Stimulated activated CD4-positive, alpha-beta T cell treated with anti-CD3 and anti-CD28 coated beads, TNF-alpha, amount 100 ng/mL, for 24 hours (primary cell): Measurements from ENCODE around the gene CLSTN1.
"Not testable (repeated sequence)": the region's sequence is repeated elsewhere in the genome, so short reads cannot be mapped to it uniquely, and the experiment has no call there.

Experiments used
- DNase-seq, 3 experiments: peaks; one replicate each; pipeline ENCODE4 v3.0.0-alpha.2; 2020; ENCODE audit warnings: low read depth in 3 of 3

CLSTN1 gene

DNA sequence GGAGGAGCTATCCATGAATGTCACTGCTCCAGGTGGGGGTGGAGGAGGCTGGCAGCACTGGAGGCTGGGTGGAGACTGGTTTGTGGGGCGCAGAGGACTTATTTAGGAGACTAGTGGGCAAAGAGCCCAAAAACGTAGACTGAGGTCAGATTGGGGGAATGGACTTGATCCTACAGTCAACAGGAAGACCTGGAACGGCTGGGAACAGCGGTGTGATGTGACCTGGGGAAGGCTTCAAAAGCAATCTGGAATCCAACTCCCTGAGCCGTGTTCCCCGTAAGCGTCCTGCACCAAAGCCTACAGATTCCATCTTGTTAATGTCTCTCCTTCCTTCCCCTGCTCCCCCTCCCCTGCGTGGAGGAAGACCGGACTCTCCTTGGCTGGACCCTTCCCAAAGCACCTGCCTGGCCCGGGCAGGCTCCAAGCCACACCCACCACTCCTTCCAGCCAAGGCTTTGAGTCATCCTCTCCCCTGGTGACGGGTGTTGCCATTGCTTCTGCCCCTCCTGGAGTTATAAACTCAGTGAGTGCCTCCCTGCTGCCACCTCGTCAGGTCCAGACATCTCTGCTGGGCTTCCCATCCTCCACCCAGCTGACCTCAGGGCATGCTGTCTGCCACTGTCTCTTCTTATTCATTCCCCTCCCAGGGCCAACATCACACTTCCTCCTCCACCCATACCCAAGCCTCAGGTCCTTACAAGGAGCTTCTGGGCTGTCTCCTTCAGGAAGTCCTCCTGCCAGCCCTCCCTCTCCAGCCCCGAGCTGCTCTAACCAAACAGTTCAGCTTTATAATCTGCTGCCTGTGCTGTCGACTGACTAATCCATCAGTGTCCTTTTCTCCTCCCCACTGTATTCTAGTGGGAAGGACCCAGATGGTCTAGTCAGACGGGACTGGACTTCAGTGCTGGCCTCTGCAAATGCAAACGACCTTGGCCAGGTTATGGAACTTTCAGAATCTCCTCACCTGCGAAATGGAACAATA lies 1.6 kb upstream of the CLSTN1 start:
- peak in 1 of 3 experiments; percentile 38 for DNase-seq

DNA sequence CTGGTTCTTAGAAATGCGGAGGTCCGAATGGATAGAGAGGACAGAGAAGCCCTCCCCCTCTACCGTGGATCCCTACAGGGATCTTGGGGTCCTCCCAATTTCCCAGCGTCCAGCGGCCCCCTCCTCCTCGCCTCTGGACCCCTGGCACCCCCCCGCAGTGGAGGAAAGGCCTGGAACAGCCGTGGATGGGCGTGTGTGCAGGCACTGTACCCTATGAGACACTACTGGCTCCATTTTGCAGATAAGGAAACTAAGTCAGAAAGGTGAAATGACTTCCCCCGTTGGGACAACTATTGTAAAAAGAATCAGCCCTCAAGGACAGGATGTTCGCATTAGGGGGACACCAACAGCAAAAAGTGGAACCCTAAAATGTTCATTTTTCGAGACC lies 931 bp upstream of the CLSTN1 start:
- DNase-seq = no peak

DNA sequence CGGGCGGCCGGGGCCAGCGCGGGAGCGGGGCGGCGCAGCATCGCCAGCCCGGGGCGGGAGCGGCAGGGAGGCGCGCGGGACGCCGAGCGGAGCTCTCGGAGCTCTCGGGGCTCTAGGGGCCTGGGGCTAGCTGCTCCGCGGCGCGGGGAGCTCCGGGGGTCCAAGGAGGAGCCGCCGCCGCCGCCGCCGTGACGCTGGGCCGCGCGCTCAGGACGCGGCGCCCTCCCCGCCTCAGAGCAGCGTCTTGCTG lies 147 bp downstream of the CLSTN1 start:
- DNase-seq = no peak

DNA sequence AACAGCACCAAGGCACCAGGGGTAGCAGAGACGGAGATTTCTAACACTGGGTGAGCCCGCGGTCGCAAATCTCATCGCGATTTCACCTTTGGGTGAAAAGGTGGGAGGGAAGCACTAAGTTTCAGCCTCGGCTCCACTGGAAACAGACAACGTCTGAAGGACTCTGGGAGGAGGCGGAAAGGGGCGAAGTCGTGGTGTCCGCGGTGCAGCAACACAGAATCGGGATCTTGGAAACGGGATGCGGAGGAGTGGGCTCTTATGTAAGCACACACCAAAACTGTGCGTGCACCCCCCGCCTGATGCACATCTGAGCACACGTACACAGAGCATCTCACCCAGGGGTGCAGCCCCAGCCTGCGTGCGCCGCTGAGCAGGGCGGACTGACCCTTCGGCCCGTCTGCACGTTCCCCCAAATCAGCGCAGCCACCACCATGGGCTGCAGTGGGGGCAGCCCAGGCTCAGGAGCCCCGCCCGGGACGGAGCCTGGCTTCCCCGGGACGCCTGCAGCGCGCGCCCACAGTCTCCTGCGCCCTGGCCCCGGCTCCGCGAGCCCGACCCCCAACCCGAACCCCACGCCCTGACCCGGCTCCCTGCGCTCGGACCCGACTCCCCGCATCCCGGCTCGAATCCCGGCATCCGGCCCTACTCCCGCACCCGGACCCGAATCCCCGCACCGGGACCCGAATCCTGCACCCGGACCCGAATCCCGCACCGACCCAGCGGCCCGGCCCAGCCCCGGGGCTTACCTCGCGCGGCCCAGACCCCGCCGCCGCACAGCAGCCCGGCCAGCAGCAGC lies 670 bp downstream of the CLSTN1 start:
- peak in 1 of 3 experiments; percentile 31 for DNase-seq

DNA sequence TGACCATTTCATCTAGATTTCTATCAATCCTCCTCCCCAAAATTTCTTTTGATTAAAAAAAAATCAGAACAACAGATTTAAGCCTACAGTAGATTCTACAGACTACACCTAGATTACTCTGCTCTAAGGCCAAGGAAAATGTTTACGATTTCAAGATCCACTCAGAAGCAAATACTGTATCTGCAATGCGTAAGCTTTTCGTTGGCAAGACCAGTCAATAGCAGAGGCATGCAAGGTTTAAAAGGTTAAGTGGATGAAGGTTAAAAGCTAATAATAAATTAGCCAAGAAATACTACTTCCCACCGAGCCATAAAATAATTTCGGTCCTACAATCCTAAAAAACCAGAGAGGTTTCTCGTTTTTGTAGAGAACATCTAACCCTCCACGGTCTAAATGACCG lies 1.3 kb downstream of the CLSTN1 start:
- DNase-seq = no peak

DNA sequence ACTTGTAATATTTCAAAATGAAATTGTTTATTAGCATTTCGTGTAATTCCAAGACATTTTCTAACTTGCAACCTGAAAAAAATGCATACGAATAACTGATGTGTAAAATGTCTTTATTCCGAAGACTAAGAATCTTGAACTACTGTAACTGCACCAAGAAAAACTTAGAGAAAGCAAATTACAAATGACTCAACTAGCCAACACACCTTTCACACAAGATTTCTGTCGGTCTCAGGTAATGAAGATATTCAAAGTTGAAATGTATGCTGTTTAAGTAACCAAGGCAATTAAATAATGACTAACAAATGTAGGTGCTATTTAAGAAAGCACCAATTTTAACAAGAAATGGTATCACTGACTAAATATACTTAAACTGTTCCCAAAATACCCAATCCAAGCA lies 2.1 kb downstream of the CLSTN1 start:
- no peak for DNase-seq

DNA sequence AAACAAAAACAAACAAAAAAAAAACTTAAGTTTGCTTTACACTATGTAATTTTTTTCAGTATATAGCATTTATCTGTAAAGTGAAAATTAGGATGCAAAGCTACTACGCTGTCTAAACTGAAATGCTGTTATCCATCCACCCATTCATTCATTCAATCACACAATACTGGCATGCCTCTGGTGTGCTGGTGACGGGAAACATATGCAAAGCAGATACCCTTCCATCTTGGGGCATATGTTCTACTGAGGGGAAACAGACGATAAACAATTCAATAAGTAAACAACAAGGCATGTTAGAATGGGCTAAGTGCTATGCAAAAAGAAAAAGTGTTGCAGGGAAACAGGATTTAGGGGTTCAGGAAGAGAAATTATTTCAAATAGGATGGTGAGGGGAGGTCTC lies 3.2 kb downstream of the CLSTN1 start:
- DNase-seq = no peak

DNA sequence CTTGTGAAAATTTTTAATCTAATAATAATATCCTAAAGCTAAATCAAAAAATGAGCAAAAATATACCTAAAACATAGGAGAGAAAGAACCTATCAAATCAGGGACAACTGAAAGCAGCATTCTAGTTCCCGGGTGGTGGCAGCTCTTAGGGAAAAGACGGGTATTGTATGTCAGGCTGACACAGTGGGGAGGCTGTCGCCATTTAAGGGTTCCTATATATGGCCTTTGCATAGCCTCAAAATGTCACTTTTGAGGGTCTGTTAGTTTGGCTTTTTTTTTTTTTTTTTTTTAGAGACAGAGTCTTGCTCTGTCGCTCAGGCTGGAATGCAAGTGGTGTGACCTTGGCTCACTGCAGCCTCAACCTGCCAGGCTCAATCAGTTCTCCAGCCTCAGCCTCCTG lies 6.0 kb downstream of the CLSTN1 start:
- DNase-seq = no peak

DNA sequence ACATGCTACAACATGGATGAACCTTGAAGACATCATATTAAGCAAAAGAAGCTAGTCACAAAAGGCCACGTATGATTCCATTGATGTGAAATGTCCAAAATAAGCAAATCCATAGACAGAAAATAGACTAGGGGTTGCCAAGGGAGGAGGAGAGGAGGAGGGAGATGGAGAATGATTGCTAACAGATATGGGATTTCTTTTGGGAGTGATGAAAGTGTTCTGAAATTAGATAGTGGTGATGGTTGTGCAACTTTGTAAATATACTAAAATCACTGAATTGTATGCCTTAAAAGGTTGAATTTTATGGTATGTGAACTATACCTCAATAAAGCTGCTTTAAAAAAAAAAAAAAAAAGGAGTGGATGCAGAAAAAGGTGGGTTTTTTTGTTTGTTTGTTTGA lies 7.6 kb downstream of the CLSTN1 start:
- DNase-seq = no peak

DNA sequence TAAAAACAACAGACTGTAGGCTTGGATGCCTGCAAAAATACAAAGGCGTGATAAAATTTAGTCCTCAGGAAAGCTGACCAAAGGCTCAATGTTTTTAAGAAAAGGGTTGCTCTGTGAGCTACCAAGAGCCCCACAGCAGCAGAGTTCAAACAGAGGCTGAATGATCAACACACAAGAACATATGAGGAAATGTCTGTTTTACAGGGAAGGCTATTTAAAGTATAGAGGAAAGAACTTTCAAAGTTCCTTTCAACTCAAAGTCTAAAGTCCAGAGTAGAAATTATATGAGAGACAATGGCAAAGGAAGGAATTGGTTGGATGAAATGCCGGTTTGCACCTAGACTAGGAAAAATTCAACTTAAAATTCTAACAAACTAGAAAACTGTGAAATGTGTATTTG lies 8.6 kb downstream of the CLSTN1 start:
- no peak for DNase-seq

DNA sequence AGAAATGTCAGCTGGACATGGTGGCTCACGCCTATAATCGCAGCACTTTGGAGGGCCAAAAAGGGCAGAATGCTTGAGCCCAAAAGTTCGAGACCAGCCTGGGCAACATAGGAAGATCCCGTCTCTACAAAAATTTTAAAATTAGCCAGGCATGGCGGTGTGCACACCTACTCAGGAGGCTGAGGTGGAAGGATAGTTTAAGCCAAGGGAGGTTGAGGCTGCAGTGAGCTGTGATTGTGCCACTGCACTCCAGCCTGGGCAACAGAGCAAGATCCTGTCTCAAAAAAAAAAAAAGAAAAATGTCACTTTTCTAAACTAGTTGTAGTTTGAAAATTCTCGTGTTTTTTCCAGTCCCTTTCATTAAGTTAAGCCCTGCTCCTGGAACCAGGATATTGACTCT lies 9.1 kb downstream of the CLSTN1 start:
- no peak for DNase-seq

DNA sequence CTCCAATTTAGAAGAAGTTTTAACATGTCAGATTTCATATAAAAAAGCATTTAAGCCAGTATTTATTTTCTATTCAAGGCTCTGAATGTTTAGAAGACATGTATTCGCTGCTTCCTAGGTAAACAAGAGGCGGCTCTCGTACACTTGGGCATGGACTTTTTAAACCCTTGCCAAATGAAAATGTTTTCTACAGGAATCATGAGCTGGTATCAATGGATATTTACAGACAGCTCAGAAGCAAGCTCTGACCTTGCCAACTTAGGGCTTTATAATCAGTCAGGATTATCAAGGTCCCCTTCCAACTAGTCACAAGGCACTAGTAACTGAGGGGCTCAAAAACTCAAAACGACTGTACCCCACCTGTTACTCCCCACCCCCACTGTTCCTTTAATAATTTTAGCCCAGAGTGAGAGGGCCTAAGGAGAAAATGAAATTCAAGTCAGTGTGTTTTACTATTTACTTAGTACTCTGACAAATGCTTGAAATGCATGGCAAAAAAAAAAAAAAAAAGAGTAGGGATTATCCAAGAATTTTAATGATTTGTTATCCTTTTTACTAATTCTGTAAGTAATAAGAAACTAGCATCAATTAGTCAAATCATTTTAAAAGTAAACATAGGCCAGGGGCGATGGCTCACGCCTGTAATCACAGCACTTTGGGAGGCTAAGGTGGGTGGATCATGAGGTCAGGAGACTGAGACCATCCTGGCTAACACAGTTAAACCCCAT lies 12.4 kb downstream of the CLSTN1 start:
- DNase-seq = no peak

DNA sequence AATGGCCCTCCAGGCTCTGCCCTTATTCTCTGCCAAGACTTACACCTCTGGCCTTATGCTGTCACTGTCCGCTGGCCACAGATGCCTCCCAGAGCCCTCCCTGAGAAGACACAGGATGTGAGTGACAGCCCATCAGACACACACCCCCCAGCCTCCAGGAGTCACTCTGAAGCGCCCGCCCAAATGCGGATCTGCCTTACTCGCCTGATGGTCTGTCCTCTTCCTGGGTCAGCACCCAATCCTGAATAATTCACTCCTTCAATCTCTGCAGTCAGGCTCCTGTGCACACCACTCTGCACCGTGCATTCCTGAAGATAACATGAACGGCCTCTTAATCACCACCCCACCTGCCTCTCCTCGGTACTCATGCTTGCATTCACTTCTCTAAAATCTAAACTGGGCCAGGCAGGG lies 14.7 kb downstream of the CLSTN1 start:
- no peak for DNase-seq

DNA sequence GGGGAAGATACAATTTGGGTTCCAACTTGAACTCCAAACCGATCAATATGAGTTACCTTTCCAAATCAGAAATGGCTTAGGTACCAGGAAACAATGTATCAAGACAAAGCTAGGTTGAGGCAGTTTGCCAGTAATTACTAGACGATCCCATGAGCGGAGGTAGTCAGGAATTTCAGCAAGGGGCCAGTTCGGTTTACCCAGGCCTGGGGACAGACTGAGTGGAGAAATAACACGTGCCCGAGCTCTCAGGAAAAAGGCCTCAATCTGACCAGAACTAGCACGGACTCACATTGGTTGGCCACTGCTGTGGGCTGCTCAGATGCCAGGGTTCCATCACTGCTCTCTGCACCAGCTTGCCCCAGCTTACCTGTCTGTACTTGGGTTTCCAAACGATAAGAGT lies 15.3 kb downstream of the CLSTN1 start:
- no peak for DNase-seq

DNA sequence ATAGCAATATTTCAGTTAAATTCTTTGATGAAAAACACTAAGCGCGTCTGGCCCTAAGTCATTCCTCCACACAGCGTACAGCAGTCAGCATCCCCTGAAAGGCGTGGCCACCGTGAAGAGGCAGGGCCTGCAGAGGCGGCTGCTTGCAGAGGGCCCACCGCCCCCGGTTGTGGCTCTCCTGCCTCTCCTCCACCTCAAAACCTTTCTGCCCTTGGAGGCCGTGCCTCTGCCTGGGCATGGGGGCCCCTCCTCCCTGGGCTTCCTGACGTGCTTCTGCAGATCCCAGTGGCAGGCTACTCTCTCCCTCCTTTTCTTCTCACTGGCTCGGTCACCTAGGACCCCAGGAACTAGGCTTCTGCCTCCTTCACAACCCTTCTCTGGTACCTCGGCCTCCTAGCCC lies 16.2 kb downstream of the CLSTN1 start:
- DNase-seq = no peak

DNA sequence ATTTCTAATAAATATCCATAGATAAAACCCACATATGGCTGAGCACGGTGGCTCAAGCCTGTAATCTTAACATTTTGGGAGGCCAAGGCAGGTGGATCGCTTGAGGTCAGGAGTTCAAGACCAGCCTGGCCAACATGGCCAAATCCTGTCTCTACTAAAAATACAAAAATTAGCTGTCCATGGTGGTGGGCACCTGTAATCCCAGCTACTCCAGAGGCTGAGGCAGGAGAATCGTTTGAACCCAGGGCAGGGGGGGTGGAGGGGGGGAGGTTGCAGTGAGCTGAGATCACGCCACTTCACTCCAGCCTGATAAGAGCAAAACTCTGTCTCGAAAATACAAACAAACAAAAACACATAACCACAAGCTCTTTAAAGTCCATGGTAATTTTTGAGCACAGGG lies 17.8 kb downstream of the CLSTN1 start:
- not testable (repeated sequence) for DNase-seq

DNA sequence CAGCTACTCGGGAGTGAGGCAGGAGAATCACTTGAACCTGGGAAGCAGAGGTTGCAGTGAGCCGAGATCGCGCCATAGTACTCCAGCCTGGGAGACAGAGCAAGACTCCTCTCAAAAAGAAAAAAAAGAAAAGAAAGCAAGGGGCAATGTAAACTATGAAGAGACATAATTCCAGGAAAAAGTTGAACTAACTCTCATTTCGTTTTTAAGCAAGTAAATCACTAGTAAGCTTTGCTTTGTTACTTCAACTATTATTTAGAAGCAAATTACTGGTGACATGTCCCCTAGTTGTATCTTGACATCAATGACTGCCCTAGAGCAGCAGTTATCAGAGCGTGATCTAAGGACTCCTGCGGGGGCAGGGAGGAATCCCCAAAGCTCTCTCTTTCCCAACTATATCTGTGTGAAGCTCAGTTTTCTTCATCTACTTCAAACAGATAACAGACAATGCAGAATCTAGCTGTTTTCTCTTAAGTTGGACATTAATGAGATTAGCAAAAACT lies 18.7 kb downstream of the CLSTN1 start:
- DNase-seq = no peak

DNA sequence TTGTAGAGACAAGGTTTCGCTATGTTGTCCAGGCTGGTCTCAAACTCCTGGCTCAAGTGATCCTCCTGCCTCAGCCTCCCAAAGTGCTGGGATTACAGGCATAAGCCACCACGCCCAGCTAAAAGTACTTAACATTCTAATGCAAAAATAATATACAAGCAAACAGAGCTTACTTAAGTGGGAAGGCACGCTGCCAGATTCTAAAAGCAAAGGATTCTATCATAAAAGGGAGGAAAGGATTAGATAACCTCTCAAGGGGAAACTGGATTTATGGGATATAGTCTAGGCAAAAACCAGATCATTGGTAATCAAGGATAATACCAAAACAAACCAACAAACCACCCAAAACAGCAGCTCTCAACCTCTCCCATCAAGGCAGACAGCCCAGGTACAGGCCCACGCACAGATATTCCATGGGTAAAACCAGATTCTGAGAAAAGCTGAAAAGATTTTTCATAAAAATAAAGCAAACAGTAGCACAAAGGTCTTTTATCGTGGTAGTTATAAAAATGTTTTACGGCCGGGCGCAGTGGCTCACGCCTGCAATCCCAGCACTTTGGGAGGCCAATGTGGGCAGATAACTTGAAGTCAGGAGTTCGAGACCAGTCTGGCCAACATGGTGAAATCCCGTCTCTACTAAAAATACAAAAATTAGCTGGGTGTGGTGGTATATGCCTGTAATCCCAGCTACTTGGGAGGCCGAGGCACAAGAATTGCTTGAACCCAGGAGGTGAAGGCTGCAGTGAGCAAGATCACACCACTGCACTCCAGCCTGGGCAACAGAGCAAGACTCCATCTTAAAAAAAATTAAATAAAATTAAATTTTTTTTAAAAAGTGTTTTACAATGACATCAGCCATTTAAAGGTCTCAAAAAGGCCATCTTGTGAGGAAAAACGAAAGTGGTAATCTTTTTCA lies 20.5 kb downstream of the CLSTN1 start:
- DNase-seq = not testable (repeated sequence)

DNA sequence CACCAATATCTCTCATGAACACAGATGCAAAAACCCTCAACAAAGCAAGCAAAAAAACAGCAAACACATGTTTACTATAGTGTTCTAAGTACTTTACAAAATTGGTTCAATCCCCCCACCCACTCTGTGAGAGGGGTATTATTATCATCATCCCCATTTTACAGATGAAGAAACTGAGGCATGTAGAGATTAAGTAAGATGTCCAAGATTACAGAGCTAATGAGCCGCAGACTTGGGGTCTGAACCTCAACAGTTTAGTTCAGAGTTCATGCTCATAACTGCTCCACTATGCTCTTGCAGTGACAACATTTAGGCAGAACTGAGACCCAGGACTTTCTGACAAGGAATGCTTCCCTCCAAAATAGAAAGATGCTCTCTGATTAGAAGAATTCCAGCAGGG lies 21.9 kb downstream of the CLSTN1 start:
- DNase-seq = no peak

DNA sequence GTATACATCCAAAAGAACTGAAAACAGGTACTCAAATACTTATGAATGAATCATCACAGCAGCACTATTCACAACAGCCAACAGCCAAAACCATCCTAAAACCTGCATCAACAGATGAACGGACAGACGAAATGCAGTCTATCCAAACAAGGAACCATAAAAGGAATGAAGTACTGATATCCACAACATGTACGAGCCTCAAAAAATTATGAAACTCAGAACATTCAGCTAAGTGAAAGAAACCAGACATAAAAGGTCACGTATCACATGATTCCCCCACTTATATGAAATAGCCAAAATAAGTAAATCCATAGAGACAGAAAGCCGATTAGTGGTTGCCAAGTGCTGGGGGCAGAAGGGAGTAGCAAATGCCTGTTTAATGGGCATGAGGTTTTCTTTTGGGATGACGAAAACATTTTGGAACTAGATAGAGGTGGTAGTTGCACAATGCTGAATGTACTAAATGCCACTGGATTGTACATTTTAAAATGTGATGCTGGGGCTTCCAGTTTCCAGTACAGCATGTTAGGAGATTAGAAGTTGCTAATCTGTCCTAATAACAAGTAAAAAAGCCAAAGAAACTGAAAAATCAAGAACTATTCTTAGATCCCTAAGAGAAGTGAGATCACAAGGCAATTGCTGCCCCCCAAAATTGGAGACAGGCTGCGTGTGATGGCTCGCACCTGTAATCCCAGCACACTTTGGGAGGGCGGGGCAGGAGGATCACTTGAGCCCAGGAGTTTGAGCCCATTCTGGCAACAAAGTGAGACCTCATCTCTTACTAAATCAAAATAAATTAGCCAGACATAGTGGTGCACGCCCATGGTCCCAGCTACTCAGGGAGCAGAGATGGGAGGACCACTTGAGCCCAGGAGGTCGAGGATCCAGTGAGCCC lies 25.3 kb downstream of the CLSTN1 start:
- DNase-seq = no peak
